GM12878 (cell line): ENCODE data around the gene KCNQ1OT1. TPM values are rescaled to one million over a fixed set of nuclear protein-coding genes. Genes with fewer than 3 reads are reported as not detected.

ENCODE experiments used
- ATF3 ChIP-seq: IDR thresholded peaks from 2 replicates; pipeline ENCODE4 v1.6.1; 2011; ENCODE audit warnings: low read depth, mild to moderate bottlenecking, low read length, moderate library complexity, borderline replicate concordance; ENCODE audit errors: extremely low read depth
- BMI1 ChIP-seq: fragments of 450-650 bp; IDR thresholded peaks from 2 replicates; pipeline ENCODE4 v1.6.1; 2016; ENCODE audit warnings: mild to moderate bottlenecking, moderate library complexity, borderline replicate concordance
- CBX3 ChIP-seq: fragments of 200-600 bp; sonication (generic); IDR thresholded peaks from 2 replicates; pipeline ENCODE4 v1.6.1; 2016; ENCODE audit warnings: low read depth, borderline replicate concordance
- DPF2 ChIP-seq: fragments of 450-650 bp; IDR thresholded peaks from 2 replicates; pipeline ENCODE4 v1.6.1; 2017; ENCODE audit warnings: mild to moderate bottlenecking
- GATAD2B ChIP-seq: fragments of 450-650 bp; conservative IDR thresholded peaks from 2 replicates; pipeline ENCODE4 v1.6.1; 2017; ENCODE audit warnings: low read depth, mild to moderate bottlenecking, moderate library complexity
- MYB ChIP-seq: fragments of 150-350 bp; IDR thresholded peaks from 2 replicates; pipeline ENCODE4 v1.6.1; 2014; ENCODE audit warnings: mild to moderate bottlenecking, low read depth, low read length, borderline replicate concordance
- NFXL1 ChIP-seq: fragments of 450-650 bp; IDR thresholded peaks from 2 replicates; pipeline ENCODE4 v1.6.1; 2017; ENCODE audit warnings: antibody characterized with exemption, mild to moderate bottlenecking, borderline replicate concordance
- PKNOX1 ChIP-seq: fragments of 450-650 bp; IDR thresholded peaks from 2 replicates; pipeline ENCODE4 v1.6.1; 2016; ENCODE audit warnings: mild to moderate bottlenecking
- RAD21 ChIP-seq: IDR thresholded peaks from 2 replicates; pipeline ENCODE4 v1.6.1; 2011; ENCODE audit warnings: mild to moderate bottlenecking, low read depth, low read length, moderate library complexity; ENCODE audit not compliant: insufficient read depth
- SUZ12 ChIP-seq: fragments of 200-600 bp; sonication (generic); IDR thresholded peaks from one replicate; pipeline ENCODE4 v1.6.1; 2018; ENCODE audit warnings: antibody characterized with exemption, mild to moderate bottlenecking; ENCODE audit not compliant: unreplicated experiment
- WRNIP1 ChIP-seq: IDR thresholded peaks from 2 replicates; pipeline ENCODE4 v1.6.1; 2011; ENCODE audit warnings: low read depth, low read length, improper control_type of control experiment, borderline replicate concordance
- ZBTB40 ChIP-seq: fragments of 450-650 bp; IDR thresholded peaks from 2 replicates; pipeline ENCODE4 v1.6.1; 2016; ENCODE audit warnings: mild to moderate bottlenecking, moderate library complexity, borderline replicate concordance
- polyA plus RNA-seq, 11 experiments: library from polyadenylated mRNA; depleted of rRNA in 4 of 11; unstranded in 6 of 11; stranded (reverse) in 5 of 11; fragments of >200 nt; fragmentation: Nextera tagmentation in 4 of 11; fragmentation: Illumina TruSeq in 1 of 11; extraction: Ambion mirVana in 4 of 11; extraction: Trizol in 1 of 11; gene quantifications; 1 replicate in 1 of 11; 2 replicates in 10 of 11; pipeline versions ENCODE4 v1.2.1 to v1.2.3, GENCODE V29; 2011 to 2016; ENCODE audit warnings: inconsistent platforms in 2 of 11, missing spikeins in 2 of 11, low read depth in 1 of 11
- total RNA-seq, 4 experiments: library from RNA; depleted of rRNA in 3 of 4; stranded (reverse); fragments of >200 nt in 3 of 4; fragmentation: Illumina TruSeq in 1 of 4; extraction: Trizol in 1 of 4; gene quantifications; 2 replicates each; pipeline versions ENCODE4 v1.2.1 to v1.2.3, GENCODE V29; 2013 to 2021

Gene KCNQ1OT1
- total and polyA plus RNA-seq, 10 of the 15 experiments (the other 5 are each of a cell fraction or from before 2014, with no cell fraction given) = 0.02 to 1.6 (median 0.41) TPM

GRCh38 chr11:2584812-2585565 lies 114.8 kb downstream of the KCNQ1OT1 start (continued):
- TF ChIP-seq SUZ12 (no peak), GATAD2B (no peak), CBX3 (no peak), NFXL1 (no peak), BMI1 (no peak), ATF3 (no peak), ZBTB40 (no peak), WRNIP1 (no peak), PKNOX1 (no peak), DPF2 (no peak), MYB (no peak), RAD21 (no peak)
